CD4-positive, alpha-beta T cell (primary cell): Measurements from ENCODE around the gene NR2F1-AS1. TPM values are rescaled to one million over a fixed set of nuclear protein-coding genes. Genes with fewer than 3 reads are reported as not detected.

Experiments
- ATAC-seq: fragments of 200-7000 bp; cut with Tn5 transposase; one replicate; pipeline ENCODE4 v1.10.0; 2022; ENCODE audit warnings: mild to moderate bottlenecking; ENCODE audit not compliant: poor library complexity
- CTCF ChIA-PET: fragments of 350-600 bp; sonication (Branson Sonifier 250); formaldehyde crosslinking; loops from one replicate; lab custom pipeline; 2021; ENCODE audit warnings: antibody characterized with exemption, inconsistent platforms; lab: Charles Lee
- POLR2A ChIA-PET: fragments of 350-600 bp; sonication (Branson Sonifier 250); formaldehyde crosslinking; loops from one replicate; lab custom pipeline; 2021; ENCODE audit warnings: antibody characterized with exemption, inconsistent platforms; lab: Charles Lee
- DNase-seq, 14 experiments: peaks; one replicate each; pipeline ENCODE4 v3.0.0-alpha.2; 2013 to 2020; ENCODE audit warnings: mixed read lengths in 2 of 14
- H3K27ac ChIP-seq, 2 donors: one replicate each; pipeline versions ENCODE4 v1.5.1 to v1.7.0; 2013; ENCODE audit warnings: low read length in 2 of 2, low read depth in 1 of 2, mild to moderate bottlenecking in 1 of 2
- H3K27me3 ChIP-seq, 2 experiments: 1 replicate in 1 of 2; 2 replicates in 1 of 2; pipeline versions ENCODE4 v1.6.1 to v1.7.0; 2013; ENCODE audit warnings: low read length in 2 of 2, control low read depth in 1 of 2, mild to moderate bottlenecking in 1 of 2, moderate library complexity in 1 of 2; ENCODE audit not compliant: insufficient read depth in 2 of 2, control insufficient read depth in 1 of 2
- H3K36me3 ChIP-seq: one replicate; pipeline ENCODE4 v1.6.1; 2013; ENCODE audit warnings: low read length, control low read depth; ENCODE audit not compliant: insufficient read depth
- H3K4me1 ChIP-seq: one replicate; pipeline ENCODE4 v1.6.1; 2013; ENCODE audit warnings: low read length, control low read depth; ENCODE audit not compliant: insufficient read depth
- H3K4me3 ChIP-seq: one replicate; pipeline ENCODE4 v1.5.1; 2013; ENCODE audit warnings: mild to moderate bottlenecking, low read length, moderate library complexity
- H3K9me3 ChIP-seq, 2 experiments: 1 replicate in 1 of 2; 2 replicates in 1 of 2; pipeline versions ENCODE4 v1.6.1 to v1.7.0; 2013; ENCODE audit warnings: low read length in 2 of 2, mild to moderate bottlenecking in 2 of 2, control low read depth in 1 of 2, moderate library complexity in 1 of 2; ENCODE audit not compliant: control insufficient read depth in 1 of 2, insufficient read depth in 1 of 2
- H3K27ac Mint-ChIP-seq: one replicate; pipeline ENCODE4 v1.8.0; 2020; ENCODE audit warnings: mixed read lengths
- H3K27me3 Mint-ChIP-seq: one replicate; pipeline ENCODE4 v1.8.0; 2021; ENCODE audit warnings: mixed read lengths
- H3K36me3 Mint-ChIP-seq: one replicate; pipeline ENCODE4 v1.8.0; 2021; ENCODE audit warnings: low read depth, mixed read lengths
- H3K4me1 Mint-ChIP-seq: one replicate; pipeline ENCODE4 v1.8.0; 2021; ENCODE audit warnings: low read depth, mixed read lengths
- H3K4me3 Mint-ChIP-seq: one replicate; pipeline ENCODE4 v1.8.0; 2020; ENCODE audit warnings: mild to moderate bottlenecking, mixed read lengths
- H3K9me3 Mint-ChIP-seq: one replicate; pipeline ENCODE4 v1.8.0; 2020; ENCODE audit warnings: mixed read lengths
- CTCF ChIP-seq: fragments of 200-600 bp; IDR thresholded peaks from one replicate; pipeline ENCODE4 v1.8.0; 2022; ENCODE audit warnings: antibody characterized with exemption, mild to moderate bottlenecking
- intact Hi-C, 2 experiments: fragments of 100-400 bp; cut with DNase I in 1 of 2; cut with micrococcal nuclease in 1 of 2; formaldehyde crosslinking; loops; one replicate each; pipeline versions ENCODE4 v1.15.1 to v1.9.0; 2023 to 2025; cut with DNase I, micrococcal nuclease
- total RNA-seq, 174 experiments: library from RNA in 2 of 174; stranded (reverse) in 2 of 174; gene quantifications; one replicate each; pipeline ENCODE4 v1.2.3 and lab custom pipeline; 2021 to 2026

Gene NR2F1-AS1
- total RNA-seq, 2 experiments from 2014 or later: not detected

- no peak overlapping the region for H3K27ac Mint-ChIP-seq
- Histone ChIP-seq H3K36me3 (no peaks in the 10 kb centered on the region), H3K4me3 (no peak overlapping the region), H3K4me1 (no peaks in the 10 kb centered on the region), H3K9me3 (no peaks in the 10 kb centered on the region), H3K27me3 (no peaks in the 10 kb centered on the region), H3K27ac (no peak overlapping the region)
- peaks cover 27% of the 10 kb centered on the region for H3K27me3 Mint-ChIP-seq
- no peak overlapping the region for H3K4me3 Mint-ChIP-seq
- CTCF ChIA-PET: no interaction called here
- POLR2A ChIA-PET: no interaction called here
- intact Hi-C loops: no loop called here
- H3K4me1 Mint-ChIP-seq: no peaks in the 10 kb centered on the region
- no peak for ATAC-seq
- DNase-seq: no peak
- no peaks in the 10 kb centered on the region for H3K36me3 Mint-ChIP-seq
- peaks cover 4% of the 10 kb centered on the region for H3K9me3 Mint-ChIP-seq
- TF ChIP-seq CTCF: no peak
Observed at GRCh38 chr5:93402451-93402850, 178.6 kb downstream of the NR2F1-AS1 start.

- no peak overlapping the region for H3K27ac Mint-ChIP-seq
- H3K27me3 Mint-ChIP-seq: peaks cover 27% of the 10 kb centered on the region
- CTCF ChIA-PET: no interaction called here
- TF ChIP-seq CTCF: no peak
- H3K4me3 Mint-ChIP-seq: no peak overlapping the region
- POLR2A ChIA-PET: no interaction called here
- H3K27me3 ChIP-seq: no peaks in the 10 kb centered on the region
- peaks cover 4% of the 10 kb centered on the region for H3K9me3 Mint-ChIP-seq
- intact Hi-C loops: no loop called here
- no peaks in the 10 kb centered on the region for H3K36me3 ChIP-seq
- H3K4me1 ChIP-seq: no peaks in the 10 kb centered on the region
- no peaks in the 10 kb centered on the region for H3K36me3 Mint-ChIP-seq
- ATAC-seq: no peak
- no peak for DNase-seq
- H3K9me3 ChIP-seq: no peaks in the 10 kb centered on the region
- H3K4me3 ChIP-seq: no peak overlapping the region
- no peak overlapping the region for H3K27ac ChIP-seq
- no peaks in the 10 kb centered on the region for H3K4me1 Mint-ChIP-seq
Observed at GRCh38 chr5:93401634-93402213, 179.3 kb downstream of the NR2F1-AS1 start.

GRCh38 chr5:93399675-93400074 is 181.3 kb downstream of the NR2F1-AS1 start:
- H3K4me3 ChIP-seq: no peak overlapping the region
- no peaks in the 10 kb centered on the region for H3K36me3 ChIP-seq
- intact Hi-C loops: no loop called here
- Mint-ChIP-seq H3K36me3 (no peaks in the 10 kb centered on the region), H3K4me1 (no peaks in the 10 kb centered on the region), H3K27me3 (peaks cover 27% of the 10 kb centered on the region), H3K9me3 (peaks cover 4% of the 10 kb centered on the region), H3K4me3 (no peak overlapping the region), H3K27ac (no peak overlapping the region)
- DNase-seq: no peak
- ChIA-PET CTCF (no interaction called here), POLR2A (no interaction called here)
- no peaks in the 10 kb centered on the region for H3K27me3 ChIP-seq
- ATAC-seq: no peak
- no peak overlapping the region for H3K27ac ChIP-seq
- no peak for TF ChIP-seq CTCF
- H3K9me3 ChIP-seq: peaks cover 0 to 5% of the 10 kb centered on the region in 2 experiments
- H3K4me1 ChIP-seq: no peaks in the 10 kb centered on the region
